A673 (cell line): Measurements from ENCODE around the gene PSG4.
"Not testable (repeated sequence)": the region's sequence is repeated elsewhere in the genome, so short reads cannot be mapped to it uniquely, and the experiment has no call there.

Source experiments
- EZH2 ChIP-seq: fragments of 200-600 bp; sonication (generic); IDR thresholded peaks from 2 replicates; pipeline ENCODE4 v1.6.1; 2017; ENCODE audit warnings: borderline replicate concordance, low read depth, mild to moderate bottlenecking, mixed read lengths, antibody characterized with exemption, low read length; ENCODE audit not compliant: poor library complexity, severe bottlenecking
- TF ChIP-seq, protein P1 (sequence below): fragments of 300-800, 200-600 bp; sonication (generic); conservative IDR thresholded peaks from 2 replicates; pipeline ENCODE4 v1.5.1; 2017; ENCODE audit warnings: low read depth, mild to moderate bottlenecking, antibody characterized with exemption, low read length, moderate library complexity, mixed read lengths

DNA sequence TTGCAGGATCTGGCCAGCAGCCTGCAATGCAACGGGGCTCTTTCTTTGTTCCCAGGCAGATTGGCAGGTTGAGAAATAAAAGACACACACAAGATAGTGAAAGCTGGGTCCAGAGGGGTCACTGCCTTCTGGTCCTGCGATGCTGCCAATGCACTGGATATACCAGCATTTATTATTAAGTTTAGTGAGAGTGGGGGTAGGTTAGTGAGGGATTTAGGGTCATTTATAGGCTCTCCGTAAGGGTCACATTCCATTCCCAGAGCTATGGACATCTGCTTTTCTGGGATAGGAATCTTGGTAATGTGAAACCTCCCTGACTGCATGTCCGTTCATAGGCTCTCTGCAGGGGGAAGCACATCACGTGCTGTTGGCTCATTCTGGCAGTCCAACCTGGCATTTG, 44.9 kb upstream of the PSG4 start:
- TF ChIP-seq, protein P1, sequence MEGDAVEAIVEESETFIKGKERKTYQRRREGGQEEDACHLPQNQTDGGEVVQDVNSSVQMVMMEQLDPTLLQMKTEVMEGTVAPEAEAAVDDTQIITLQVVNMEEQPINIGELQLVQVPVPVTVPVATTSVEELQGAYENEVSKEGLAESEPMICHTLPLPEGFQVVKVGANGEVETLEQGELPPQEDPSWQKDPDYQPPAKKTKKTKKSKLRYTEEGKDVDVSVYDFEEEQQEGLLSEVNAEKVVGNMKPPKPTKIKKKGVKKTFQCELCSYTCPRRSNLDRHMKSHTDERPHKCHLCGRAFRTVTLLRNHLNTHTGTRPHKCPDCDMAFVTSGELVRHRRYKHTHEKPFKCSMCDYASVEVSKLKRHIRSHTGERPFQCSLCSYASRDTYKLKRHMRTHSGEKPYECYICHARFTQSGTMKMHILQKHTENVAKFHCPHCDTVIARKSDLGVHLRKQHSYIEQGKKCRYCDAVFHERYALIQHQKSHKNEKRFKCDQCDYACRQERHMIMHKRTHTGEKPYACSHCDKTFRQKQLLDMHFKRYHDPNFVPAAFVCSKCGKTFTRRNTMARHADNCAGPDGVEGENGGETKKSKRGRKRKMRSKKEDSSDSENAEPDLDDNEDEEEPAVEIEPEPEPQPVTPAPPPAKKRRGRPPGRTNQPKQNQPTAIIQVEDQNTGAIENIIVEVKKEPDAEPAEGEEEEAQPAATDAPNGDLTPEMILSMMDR = not testable (repeated sequence)
- TF ChIP-seq EZH2 = not testable (repeated sequence)
